ENCODE measurements around the gene NUAK2.
"Not testable (repeated sequence)": the region's sequence is repeated elsewhere in the genome, so short reads cannot be mapped to it uniquely, and the experiment has no call there.

The NUAK2 gene

GRCh38 chr1:205317311-205317917, 4.1 kb downstream of the NUAK2 start:
- no peak for DNase-seq

- DNase-seq = no peak
Measured at GRCh38 chr1:205316161-205316566, 5.4 kb downstream of the NUAK2 start.

GRCh38 chr1:205315008-205315618, 6.4 kb downstream of the NUAK2 start:
- DNase-seq = no peak

GRCh38 chr1:205313563-205314308, 7.8 kb downstream of the NUAK2 start:
- DNase-seq = no peak

- no peak for DNase-seq
Measured at GRCh38 chr1:205312866-205313562, 8.5 kb downstream of the NUAK2 start.

- DNase-seq = no peak
Measured at GRCh38 chr1:205310976-205311704, 10.4 kb downstream of the NUAK2 start.

GRCh38 chr1:205309741-205310140, 11.8 kb downstream of the NUAK2 start:
- no peak for DNase-seq

- no peak for DNase-seq
Measured at GRCh38 chr1:205306929-205307566, 14.5 kb downstream of the NUAK2 start.

- no peak for DNase-seq
Measured at GRCh38 chr1:205304695-205305070, 16.9 kb downstream of the NUAK2 start.

- no peak for DNase-seq
Measured at GRCh38 chr1:205304046-205304694, 17.4 kb downstream of the NUAK2 start.

- DNase-seq = no peak
Measured at GRCh38 chr1:205303247-205303888, 18.2 kb downstream of the NUAK2 start.

GRCh38 chr1:205301842-205302588, 19.5 kb downstream of the NUAK2 start:
- DNase-seq = no peak

GRCh38 chr1:205301205-205301821, 20.2 kb downstream of the NUAK2 start:
- no peak for DNase-seq

- DNase-seq = no peak
Measured at GRCh38 chr1:205300149-205300548, 21.4 kb downstream of the NUAK2 start.

GRCh38 chr1:205298191-205298994, 23.2 kb downstream of the NUAK2 start:
- DNase-seq = no peak

- DNase-seq = not testable (repeated sequence)
Measured at GRCh38 chr1:205297546-205298177, 23.9 kb downstream of the NUAK2 start.

- DNase-seq = no peak
Measured at GRCh38 chr1:205296154-205296553, 25.4 kb downstream of the NUAK2 start.

- DNase-seq = no peak
Measured at GRCh38 chr1:205294934-205295333, 26.6 kb downstream of the NUAK2 start.

Data from NCI-H1694 (cell line).